C4-2B (cell line): ENCODE results near the gene GMDS.

Experiments used
- H3K27ac ChIP-seq: fragments of 450-650 bp; 2 replicates; pipeline ENCODE4 v1.5.1; 2017
- ZFX ChIP-seq: fragments of 450-650 bp; IDR thresholded peaks from 2 replicates; pipeline ENCODE4 v1.6.1; 2017
- TF ChIP-seq, protein P1 (sequence below): fragments of 450-650 bp; conservative IDR thresholded peaks from 2 replicates; pipeline ENCODE4 v1.5.1; 2017; ENCODE audit warnings: mild to moderate bottlenecking

GMDS gene

DNA sequence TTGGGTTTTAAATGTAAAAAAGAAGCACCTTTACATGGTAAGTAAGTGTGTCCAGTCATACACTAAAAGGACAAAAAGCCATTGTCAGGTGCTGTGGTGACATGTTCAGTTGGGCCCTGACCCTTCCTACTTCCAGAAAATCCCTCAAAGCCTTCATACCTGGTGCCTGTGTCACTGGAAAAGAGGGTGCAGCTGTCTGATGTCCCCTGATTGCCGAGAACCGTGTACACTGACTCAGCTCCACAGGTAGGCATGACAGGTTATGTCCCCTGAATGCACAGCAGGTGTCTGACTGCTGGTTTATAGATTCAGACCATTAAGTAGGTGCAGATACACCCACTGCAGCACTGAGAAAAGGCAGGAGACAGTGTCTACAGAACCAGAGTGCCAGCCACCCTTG, 536.6 kb downstream of the GMDS start:
- TF ChIP-seq, protein P1, sequence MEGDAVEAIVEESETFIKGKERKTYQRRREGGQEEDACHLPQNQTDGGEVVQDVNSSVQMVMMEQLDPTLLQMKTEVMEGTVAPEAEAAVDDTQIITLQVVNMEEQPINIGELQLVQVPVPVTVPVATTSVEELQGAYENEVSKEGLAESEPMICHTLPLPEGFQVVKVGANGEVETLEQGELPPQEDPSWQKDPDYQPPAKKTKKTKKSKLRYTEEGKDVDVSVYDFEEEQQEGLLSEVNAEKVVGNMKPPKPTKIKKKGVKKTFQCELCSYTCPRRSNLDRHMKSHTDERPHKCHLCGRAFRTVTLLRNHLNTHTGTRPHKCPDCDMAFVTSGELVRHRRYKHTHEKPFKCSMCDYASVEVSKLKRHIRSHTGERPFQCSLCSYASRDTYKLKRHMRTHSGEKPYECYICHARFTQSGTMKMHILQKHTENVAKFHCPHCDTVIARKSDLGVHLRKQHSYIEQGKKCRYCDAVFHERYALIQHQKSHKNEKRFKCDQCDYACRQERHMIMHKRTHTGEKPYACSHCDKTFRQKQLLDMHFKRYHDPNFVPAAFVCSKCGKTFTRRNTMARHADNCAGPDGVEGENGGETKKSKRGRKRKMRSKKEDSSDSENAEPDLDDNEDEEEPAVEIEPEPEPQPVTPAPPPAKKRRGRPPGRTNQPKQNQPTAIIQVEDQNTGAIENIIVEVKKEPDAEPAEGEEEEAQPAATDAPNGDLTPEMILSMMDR = no peak
- TF ChIP-seq ZFX = no peak
- no peak overlapping the region for H3K27ac ChIP-seq

DNA sequence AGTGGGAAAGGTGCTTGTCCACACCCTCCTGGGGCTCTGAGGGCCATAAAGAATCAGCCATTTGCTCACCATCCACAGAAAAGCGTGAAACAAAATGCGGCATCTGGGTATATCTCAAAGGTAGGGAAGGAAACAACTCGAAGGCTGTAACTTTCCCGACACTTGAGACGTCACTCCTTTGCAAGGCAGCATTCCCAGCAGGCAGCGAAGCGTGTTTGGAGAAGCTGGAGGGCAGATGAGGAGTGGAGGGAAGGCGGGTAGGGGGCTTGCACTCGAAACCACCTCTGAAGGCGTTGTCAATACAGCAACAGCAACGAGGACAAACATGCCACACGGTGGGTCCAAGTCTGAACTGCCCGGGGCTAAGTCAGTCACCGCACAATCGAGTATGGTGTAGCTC, 537.3 kb downstream of the GMDS start:
- no peak overlapping the region for H3K27ac ChIP-seq
- TF ChIP-seq, protein P1 = no peak
- no peak for TF ChIP-seq ZFX

DNA sequence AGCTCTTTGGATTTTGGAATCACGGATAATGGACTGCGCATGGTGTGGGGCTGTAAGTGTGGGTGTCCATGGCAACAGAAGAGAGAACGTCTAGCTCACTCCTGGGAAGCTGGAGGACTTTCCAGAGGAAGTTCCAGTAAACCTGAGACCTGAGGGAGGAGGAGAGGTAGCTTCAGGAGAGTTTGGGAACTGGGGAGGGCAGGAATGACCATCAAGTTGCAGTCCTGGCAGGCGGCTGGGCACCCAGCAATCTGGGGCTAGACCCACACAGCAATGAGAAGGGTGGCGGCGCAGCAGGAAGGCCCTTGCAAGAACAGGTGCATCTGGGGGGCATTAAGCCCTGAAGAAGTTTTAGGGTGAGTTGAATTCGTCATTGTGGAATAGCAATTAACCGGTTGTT, 539.8 kb downstream of the GMDS start:
- no peak overlapping the region for H3K27ac ChIP-seq
- TF ChIP-seq ZFX = no peak
- TF ChIP-seq, protein P1 = no peak

DNA sequence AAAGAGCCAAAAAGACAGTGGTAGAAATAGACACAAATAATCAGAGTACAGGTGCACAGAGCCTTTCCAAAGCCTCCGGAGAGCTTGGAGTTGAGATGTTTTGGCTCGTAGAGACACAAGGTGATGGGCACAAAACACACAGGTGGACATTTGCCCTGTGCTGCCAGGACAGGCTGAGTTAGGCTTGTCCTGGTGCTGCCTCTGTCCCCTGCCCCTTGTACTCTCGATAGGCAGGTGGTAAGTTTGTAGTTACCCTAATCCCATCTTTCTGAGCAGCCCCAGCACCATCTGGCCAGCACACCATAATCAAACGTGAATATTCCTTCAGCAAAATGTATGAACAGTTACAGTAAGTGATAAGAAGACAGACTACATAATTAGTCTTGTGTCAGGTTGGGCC, 540.2 kb downstream of the GMDS start:
- H3K27ac ChIP-seq = no peak overlapping the region
- TF ChIP-seq, protein P1 = no peak
- TF ChIP-seq ZFX = no peak

DNA sequence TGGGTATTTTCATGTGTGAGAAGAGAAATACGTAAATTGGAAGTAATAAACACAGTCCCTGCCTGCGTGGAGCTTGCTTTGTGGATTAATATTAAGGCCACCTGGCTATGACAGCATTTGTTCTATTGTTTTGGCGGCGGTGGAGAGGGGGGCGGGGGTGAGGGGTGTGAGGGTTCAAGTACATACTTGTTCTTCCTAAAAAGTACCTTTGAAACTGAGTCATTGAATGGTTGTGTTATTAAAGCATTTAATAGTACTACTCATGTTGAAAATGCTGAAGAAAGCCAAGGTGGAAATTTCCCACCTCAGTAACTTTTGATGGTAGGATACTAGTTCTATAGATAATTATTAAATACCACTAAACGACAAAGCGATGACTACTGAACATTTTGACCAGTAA, 540.7 kb downstream of the GMDS start:
- no peak overlapping the region for H3K27ac ChIP-seq
- TF ChIP-seq, protein P1 = no peak
- no peak for TF ChIP-seq ZFX

DNA sequence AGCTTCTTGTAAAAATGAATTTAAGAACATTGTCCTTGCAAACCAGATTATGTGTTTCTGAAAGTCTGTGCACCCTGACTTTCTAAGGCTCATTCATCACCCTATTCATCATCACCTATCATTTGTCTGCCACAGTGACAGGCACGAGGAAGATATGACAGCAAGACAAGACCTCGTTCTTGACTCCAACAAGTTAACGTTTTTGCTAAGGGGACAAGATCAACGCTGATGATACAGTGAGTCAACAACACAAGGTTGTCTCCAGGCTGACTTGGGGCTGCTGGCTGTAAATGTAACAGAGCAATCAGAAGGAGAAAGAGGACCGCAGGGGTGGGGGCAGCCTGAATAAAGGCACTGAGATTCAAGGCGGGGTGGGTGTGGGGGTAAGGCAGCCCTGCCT, 541.5 kb downstream of the GMDS start:
- TF ChIP-seq ZFX = no peak
- TF ChIP-seq, protein P1 = no peak

DNA sequence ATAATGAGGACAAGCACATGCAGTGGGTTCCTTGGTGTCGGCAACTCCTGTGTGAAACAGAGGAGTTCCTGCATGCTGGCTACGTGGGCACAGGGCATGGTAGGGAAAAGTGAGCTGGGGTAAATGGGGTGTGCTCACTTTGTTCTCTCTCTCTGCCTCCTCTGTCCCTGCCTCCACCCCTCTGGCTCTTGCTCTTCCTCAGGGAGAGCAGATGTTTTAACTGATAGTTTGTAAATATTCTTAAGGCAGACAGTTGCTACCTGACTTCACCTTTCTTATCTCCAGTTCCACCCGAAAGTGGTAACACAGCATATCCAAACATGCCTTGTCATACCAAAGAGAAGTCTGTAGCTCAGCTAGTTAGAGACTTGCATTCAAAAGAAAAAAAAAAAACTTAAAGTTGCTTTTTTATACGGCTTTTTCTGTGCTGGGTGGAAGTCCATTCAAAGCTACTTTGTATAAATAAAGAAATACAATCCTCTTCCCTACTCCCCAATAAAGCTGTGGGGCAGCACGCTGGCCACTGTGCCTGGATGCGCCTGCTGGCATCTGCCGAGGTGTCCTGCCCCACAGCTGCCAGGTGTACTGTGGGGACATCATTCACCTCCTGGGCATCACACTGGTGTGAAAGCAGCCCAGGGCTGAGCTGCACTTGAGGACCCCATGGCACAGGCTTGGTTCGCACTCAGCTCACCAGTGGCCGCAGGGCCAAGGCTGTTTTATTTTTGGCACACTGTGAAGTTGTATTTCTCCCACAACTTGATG, 542.1 kb downstream of the GMDS start:
- TF ChIP-seq ZFX = no peak
- TF ChIP-seq, protein P1 = no peak
- H3K27ac ChIP-seq = no peak overlapping the region

More for the DNA sequence above, 541.5 kb downstream of the GMDS start:
- no peak overlapping the region for H3K27ac ChIP-seq
